Measurements from ENCODE around the gene CCDC61. TPM values are rescaled to one million over a fixed set of nuclear protein-coding genes. Genes with fewer than 3 reads are reported as not detected.

The CCDC61 gene
- total and polyA plus RNA-seq, 7 donors, result 2.9 to 6.2 (median 5.3) TPM

GRCh38 chr19:45994456-45994997 is 740 bp upstream of the CCDC61 start:
- no peaks in the 10 kb centered on the region for H3K9me3 ChIP-seq
- no peak for TF ChIP-seq CTCF (IDR thresholded peaks at IDR 0.05)
- peak in 3 of 4 donors; percentile 2 to 23 (median 3) for ATAC-seq
- H3K27me3 ChIP-seq (ENCODE audit: insufficient read depth in 3 of 3, low read length in 2 of 3), result peaks cover 0 to 6% (median 3%) of the 10 kb centered on the region in 3 donors
- 11 to 13% (median 11%) methylated on average over 8 of the region's 8 CpGs for WGBS, 3 donors
- H3K4me3 ChIP-seq, result peak overlapping the region; percentile 75
- H3K36me3 ChIP-seq (ENCODE audit: insufficient read depth in 1 of 2, low read depth in 1 of 2), result peaks cover 0 to 10% of the 10 kb centered on the region in 2 donors
- no peak for DNase-seq
- H3K27ac ChIP-seq, result peak overlapping the region; percentile 26
- H3K4me1 ChIP-seq, result no peaks in the 10 kb centered on the region
- intact Hi-C loops (cut with DNase I), result no loop called here

- TF ChIP-seq CTCF (IDR thresholded peaks at IDR 0.05), result no peak
- Histone ChIP-seq H3K27ac (peak overlapping the region; percentile 81), H3K27me3 (ENCODE audit: insufficient read depth in 3 of 3, low read length in 2 of 3) (peaks cover 0 to 11% (median 9%) of the 10 kb centered on the region in 3 donors), H3K4me3 (peak overlapping the region; percentile 75), H3K36me3 (ENCODE audit: insufficient read depth in 1 of 2, low read depth in 1 of 2) (peaks cover 0 to 10% of the 10 kb centered on the region in 2 donors), H3K4me1 (no peaks in the 10 kb centered on the region), H3K9me3 (no peaks in the 10 kb centered on the region)
- intact Hi-C loops (cut with DNase I), result loop anchor here (5.0 kb wide), 2 partner anchors 69 to 109 kb away; partner anchors contain the start of gene IRF2BP1 (in 1 of the 2)
- no peak for DNase-seq
- no peak for ATAC-seq
- WGBS, 3 donors, result 10 to 13% (median 12%) methylated on average over 13 of the region's 13 CpGs
Measured at GRCh38 chr19:45995715-45996385, 583 bp downstream of the CCDC61 start.

- TF ChIP-seq CTCF (IDR thresholded peaks at IDR 0.05), result no peak
- 82 to 86% (median 84%) methylated on average over 8 of the region's 8 CpGs for WGBS, 3 donors
- intact Hi-C loops (cut with DNase I), result loop anchor here (5.0 kb wide), 2 partner anchors 70 to 110 kb away; partner anchors contain the start of gene IRF2BP1 (in 1 of the 2)
- DNase-seq (no peak), ATAC-seq (no peak)
- Histone ChIP-seq H3K27me3 (ENCODE audit: insufficient read depth in 3 of 3, low read length in 2 of 3) (peaks cover 0 to 10% (median 9%) of the 10 kb centered on the region in 3 donors), H3K36me3 (ENCODE audit: insufficient read depth in 1 of 2, low read depth in 1 of 2) (peaks cover 0 to 10% of the 10 kb centered on the region in 2 donors), H3K9me3 (no peaks in the 10 kb centered on the region), H3K4me1 (no peaks in the 10 kb centered on the region), H3K27ac (no peak overlapping the region), H3K4me3 (no peak overlapping the region)
Measured at GRCh38 chr19:45996933-45997332, 1.7 kb downstream of the CCDC61 start.

GRCh38 chr19:45998834-45999233 is 3.6 kb downstream of the CCDC61 start:
- DNase-seq, result no peak
- no peak for ATAC-seq
- WGBS, 3 donors, result 91 to 93% (median 92%) methylated on average over 4 of the region's 4 CpGs
- Histone ChIP-seq H3K27ac (no peak overlapping the region), H3K9me3 (no peaks in the 10 kb centered on the region), H3K4me1 (no peaks in the 10 kb centered on the region), H3K27me3 (ENCODE audit: insufficient read depth in 3 of 3, low read length in 2 of 3) (peaks cover 0 to 10% (median 9%) of the 10 kb centered on the region in 3 donors), H3K36me3 (ENCODE audit: insufficient read depth in 1 of 2, low read depth in 1 of 2) (peaks cover 0 to 10% of the 10 kb centered on the region in 2 donors), H3K4me3 (no peak overlapping the region)
- TF ChIP-seq CTCF (IDR thresholded peaks at IDR 0.05), result no peak
- intact Hi-C loops (cut with DNase I), result loop anchor here (5.0 kb wide), 2 partner anchors 72 to 112 kb away; partner anchors contain the start of gene IRF2BP1 (in 1 of the 2)
